Measurements from ENCODE around the gene TOMM20.

DNA sequence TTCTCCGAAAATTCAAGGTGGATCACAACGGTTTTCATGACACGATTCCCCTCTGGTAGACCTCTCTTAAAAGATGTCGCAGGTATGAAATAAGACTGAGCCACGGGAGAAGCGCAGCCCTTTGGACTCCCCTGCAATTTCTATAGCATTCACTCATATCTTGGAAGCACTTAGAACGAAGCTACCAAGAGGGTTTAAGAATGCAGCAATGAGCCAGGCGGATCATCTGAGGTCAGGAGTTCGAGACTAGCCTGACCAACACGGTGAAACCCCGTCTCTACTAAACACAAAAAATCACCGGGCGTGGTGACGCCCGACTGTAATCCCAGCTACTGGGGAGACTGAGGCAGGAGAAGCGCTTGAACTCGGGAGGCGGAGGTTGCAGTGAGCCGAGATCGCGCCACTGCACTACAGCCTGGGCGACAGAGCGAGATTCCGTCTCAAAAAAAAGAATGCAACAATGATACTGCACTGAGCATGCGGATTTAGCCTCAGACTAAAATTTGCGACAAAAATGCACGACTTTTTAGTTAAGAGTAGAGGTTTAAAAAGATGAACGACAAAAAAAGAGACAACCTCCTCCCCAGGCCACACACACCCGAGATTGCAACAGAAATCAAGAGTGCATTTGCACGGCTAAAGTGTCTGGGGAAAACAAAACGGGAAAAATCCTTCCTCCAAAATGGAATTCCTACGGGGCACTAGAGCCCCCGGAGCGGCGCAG lies 743 bp downstream of the TOMM20 start:
- no peak for TF ChIP-seq POLR2A (IDR thresholded peaks at IDR 0.05; ENCODE audit: low read length)
- TF ChIP-seq GATA1 (IDR thresholded peaks at IDR 0.05; ENCODE audit: low read depth, low read length) = no peak
